CD4-positive, alpha-beta T cell treated with Interleukin-10 for 1 hour (primary cell): ENCODE measurements around the gene MAN1A2.
A peak's percentile ranks its signal among the peaks of the same experiment; 100 is the strongest.
"Not testable (repeated sequence)": the region's sequence is repeated elsewhere in the genome, so short reads cannot be mapped to it uniquely, and the experiment has no call there.

Experiments
- DNase-seq: peaks from one replicate; pipeline ENCODE4 v3.0.0-alpha.2; 2020

MAN1A2 gene

DNA sequence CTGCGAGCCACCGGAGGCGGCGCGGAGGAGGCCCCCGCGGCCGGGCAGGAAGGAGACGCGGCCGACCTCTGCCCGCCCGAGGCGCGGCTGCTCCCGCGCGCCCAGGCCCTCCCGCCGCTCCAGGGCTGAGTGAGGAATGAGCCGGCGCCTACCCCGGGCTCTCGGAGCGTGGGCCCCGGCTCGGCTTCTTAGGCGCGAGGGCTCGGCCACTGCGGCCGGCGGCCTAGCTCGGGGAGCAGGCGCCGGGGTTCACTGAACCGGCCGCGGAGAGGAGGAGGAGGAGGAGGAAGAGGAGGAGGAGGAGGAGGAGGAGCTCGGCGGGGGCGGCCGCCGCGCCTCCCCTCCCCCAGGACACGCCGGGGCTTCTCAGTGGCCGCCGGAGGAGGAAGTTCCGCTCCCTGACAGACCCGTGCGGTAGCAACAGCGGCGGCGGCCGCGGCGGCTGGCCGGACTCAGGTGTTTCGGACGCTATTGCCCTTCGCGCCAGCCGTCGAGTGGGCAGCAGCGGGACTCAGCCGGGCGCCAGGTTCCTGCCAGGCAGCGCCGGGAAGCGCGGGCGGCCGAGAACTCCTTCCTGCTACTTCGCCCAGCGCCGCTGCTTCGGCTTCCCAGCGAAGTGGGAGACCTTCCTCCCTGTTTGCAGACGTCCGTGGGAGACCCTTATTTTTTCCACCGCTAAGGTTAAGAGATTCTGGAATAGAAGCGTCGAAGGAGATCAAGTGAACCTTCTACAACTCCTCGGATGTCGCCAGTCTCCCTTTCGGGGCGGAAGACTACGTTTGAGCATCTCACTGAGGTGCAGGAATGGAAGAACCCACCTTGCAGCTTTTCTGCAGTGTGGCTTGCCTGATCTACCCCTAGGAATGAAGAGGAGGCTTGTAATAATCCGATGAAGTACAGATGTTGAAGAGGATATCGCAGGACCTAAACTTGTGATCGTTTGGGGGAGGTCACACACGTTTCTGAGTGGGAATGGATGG lies at the start of gene MAN1A2:
TSS of gene MAN1A2 (plus strand) at position 404 of the 980 bp plus-strand sequence. CDS start 735 bp downstream, outside the sequence.
- DNase-seq, result peak; percentile 81

DNA sequence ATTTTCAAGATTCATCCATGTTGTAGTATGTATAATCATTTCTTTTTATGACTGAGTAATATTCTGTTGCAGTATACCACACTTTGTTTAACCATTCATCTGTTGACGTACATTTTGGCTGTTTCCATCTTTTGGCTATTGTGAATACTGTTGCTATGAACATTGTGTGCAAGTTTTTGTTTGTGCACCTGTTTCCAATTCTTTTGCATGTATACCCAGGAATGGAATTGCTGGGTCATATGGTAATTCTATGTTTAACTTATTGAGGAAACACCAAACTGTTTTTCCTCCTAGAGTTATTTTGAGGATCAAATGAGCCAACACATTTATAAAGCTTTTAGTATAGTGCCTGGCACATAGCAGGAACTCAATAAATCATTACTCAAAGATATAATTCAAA lies 49.2 kb upstream of the MAN1A2 start:
- DNase-seq, result no peak

DNA sequence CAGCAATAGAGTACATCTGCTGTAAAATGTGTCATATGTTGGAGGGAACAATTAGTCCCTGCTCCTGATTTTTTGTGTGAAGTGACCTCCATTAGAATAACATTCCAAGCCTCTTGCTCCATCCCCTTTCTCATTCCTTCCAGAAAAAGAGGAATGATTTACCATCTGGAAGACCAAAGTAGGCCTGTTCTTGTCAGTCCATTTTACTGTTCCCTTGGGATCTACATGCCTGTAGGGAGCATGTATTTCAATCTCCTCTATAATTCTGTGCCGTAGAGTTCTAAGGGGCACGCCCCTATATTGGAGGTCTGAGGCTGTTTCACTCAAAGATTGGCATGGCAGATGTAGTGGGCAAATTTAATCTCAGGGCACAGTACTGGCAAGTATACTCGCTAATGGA lies 48.8 kb upstream of the MAN1A2 start:
- no peak for DNase-seq

GRCh38 chr1:117320515-117320914 lies 46.7 kb upstream of the MAN1A2 start:
- no peak for DNase-seq

GRCh38 chr1:117321680-117322609 lies 45.3 kb upstream of the MAN1A2 start:
- no peak for DNase-seq

- DNase-seq, result no peak
Observed at GRCh38 chr1:117324357-117324756, 42.9 kb upstream of the MAN1A2 start.

- DNase-seq, result not testable (repeated sequence)
Observed at GRCh38 chr1:117326035-117326434, 41.2 kb upstream of the MAN1A2 start.

GRCh38 chr1:117327011-117327410 lies 40.2 kb upstream of the MAN1A2 start:
- DNase-seq, result no peak

DNA sequence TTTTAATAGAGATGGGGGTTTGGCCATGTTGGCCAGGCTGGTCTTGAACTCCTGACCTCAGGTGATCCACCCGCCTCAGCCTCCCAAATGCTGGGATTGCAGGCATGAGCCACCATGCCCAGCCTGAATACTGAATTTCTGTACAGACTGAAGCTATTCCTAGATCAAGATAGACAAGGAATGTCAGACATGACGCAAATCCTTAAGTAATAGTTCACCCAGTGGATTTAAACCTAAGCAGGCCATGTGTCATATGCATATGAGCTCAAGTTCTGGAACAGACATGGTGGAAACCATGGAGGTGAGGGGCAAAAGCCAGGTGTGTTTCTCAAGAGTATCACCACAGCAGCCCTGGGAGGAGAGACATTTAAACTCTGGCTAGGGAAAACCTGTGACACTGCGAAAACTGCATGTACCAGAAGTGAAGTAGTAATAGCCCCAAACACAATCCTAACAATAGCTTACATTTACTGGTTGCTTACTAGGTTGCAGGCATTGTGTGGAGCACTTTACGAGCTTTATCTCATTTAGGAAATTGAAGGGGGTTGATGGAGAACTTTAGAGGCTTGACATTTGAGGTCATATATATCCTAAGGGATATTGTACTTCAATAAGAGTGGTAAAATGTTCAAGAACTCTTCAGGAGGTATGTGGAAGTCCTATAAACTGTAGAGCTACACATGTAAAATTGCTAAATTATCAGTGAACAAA lies 31.7 kb upstream of the MAN1A2 start:
- DNase-seq, result no peak

GRCh38 chr1:117336088-117336817 lies 31.0 kb upstream of the MAN1A2 start:
- no peak for DNase-seq

DNA sequence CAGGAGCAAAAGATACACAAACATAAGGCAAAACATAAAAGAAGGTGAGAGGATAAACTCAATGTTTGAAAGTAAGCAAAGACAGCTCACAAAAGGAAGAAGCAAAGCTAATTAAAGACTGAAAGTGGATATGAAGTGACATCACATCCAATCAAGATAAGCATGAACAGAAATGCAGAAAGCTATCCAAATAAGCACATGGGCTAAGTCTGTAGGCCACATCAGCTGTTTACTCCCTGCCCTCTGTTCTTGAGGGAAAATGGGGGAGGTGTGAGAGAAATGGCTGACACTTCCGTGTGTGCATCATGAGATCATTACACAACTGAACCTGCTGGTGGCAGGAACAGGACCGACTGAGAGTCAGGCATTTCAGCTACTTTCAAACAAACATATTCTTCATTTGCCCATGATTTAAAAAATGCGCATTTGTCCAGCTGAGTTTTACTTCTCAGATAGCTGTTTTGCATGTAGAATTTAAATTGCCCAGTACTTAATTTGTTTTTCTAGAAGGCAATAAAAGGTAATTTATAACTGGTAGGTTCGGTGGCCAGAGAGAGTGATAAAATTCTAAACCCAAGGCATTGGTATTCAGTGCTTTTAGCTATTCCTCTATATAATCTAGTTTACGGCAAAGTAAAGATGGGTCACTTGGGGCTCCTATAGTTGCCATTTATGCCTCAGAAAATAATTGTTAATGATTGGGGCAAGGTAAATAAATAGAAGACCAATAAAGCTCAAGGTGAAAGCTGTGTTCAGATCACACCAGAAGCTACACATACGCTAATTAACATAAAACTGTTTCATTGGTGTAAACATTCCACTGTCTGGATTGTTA lies 27.2 kb upstream of the MAN1A2 start:
- DNase-seq, result peak; percentile 47

- DNase-seq, result no peak
Observed at GRCh38 chr1:117341123-117341522, 26.1 kb upstream of the MAN1A2 start.

DNA sequence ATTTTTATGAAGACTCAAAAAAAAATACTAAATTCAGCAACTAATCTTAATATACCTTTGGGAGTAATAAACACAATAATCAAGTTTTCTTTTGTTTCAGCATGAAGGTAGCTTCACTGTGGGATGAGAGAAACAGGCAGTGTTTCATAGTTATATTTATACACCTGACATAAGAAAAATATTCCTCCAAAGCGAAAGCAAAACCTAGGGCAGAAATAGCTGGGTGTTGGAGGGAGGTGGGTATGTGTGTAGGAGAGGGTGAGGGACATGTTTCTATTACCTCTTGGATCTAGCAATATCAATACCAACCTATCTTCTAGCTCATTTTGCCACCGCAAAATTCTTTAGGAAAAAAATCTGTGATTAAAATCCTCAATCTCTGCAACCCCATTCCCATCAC lies 24.9 kb upstream of the MAN1A2 start:
- DNase-seq, result no peak

DNA sequence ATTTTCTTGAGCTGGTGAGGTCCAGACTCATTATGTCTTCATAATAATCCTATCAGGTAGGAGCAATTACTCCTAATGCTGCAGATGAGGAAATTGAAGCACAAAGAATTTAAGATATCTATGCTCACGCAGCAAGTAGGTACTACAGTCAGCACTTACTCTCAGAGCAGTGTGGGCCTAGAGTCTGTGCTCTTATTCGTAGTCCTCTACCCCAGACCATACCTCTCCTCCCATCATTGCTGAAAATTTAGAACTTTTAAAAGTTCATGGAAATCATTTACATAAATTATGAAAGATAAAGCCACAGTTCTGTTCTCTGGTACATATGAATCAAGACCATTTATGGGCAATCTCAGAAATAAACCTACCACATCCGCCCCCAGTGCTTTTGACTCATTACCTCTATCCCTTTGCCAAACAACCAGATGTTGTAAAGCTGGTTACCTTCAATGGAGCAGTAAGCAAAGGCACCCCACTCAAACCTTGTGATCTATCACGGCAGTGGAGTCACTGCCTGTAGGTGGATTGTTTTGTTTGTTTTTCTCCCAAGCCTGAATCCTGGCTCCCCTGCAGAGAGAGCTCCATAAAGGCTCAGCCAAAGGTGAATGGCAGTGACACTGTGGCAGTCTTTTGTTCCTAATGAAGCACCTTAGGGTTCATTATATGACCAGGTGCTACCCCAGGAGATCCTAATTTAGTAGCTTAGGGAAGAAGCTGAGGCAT lies 20.9 kb upstream of the MAN1A2 start:
- peak; percentile 22 for DNase-seq

DNA sequence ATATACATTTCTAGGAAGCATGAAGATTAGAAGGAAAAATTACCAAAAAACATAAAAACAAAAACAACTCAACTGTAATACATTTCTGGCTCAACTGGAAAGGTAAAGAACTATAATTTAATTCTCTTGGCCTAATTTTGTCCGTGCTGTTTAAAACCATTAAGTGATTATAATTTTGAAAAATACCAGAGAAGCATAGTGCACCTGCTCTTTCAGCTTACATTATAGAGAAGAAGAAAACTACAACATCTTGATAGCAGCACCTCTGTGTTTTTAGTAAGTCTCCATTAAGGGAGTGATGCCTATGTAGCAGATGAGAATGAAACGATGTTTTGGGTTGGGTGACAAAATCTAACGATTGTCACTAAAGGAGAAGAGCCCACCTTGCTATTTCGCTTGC lies 19.3 kb upstream of the MAN1A2 start:
- no peak for DNase-seq

DNA sequence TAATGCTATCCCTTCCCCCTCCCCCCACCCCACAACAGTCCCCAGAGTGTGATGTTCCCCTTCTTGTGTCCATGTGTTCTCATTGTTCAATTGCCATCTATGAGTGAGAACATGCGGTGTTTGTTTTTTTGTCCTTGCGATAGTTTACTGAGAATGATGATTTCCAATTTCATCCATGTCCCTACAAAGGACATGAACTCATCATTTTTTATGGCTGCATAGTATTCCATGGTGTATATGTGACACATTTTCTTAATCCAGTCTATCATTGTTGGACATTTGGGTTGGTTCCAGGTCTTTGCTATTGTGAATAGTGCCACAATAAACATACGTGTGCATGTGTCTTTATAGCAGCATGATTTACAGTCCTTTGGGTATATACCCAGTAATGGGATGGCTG lies 14.6 kb upstream of the MAN1A2 start:
- not testable (repeated sequence) for DNase-seq

DNA sequence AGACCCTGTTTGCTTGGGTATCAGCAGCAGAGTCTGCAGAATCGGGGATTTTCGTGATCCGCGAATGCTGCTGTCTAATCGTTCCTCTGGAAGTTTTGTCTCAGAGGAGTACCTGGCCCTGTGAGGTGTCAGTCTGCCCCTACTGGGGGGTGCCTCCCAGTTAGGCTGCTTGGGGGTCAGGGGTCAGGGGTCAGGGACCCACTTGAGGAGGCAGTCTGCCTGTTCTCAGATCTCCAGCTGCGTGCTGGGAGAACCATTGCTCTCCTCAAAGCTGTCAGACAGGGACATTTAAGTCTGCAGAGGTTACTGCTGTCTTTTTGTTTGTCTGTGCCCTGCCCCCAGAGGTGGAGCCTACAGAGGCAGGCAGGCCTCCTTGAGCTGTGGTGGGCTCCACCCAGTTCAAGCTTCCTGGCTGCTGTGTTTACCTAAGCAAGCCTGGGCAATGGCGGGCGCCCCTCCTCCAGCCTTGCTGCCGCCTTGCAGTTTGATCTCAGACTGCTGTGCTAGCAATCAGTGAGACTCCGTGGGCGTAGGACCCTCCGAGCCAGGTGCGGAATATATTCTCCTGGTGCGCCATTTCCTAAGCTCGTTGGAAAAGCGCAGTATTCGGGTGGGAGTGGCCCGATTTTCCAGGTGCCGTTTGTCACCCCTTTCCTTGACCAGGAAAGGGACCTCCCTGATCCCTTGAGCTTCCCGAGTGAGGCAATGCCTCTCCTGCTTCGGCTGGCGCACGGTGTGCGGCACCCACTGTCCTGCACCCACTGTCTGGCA lies 9.2 kb upstream of the MAN1A2 start:
- DNase-seq, result peak; percentile 56

- not testable (repeated sequence) for DNase-seq
Observed at GRCh38 chr1:117358604-117358887, 8.7 kb upstream of the MAN1A2 start.

DNA sequence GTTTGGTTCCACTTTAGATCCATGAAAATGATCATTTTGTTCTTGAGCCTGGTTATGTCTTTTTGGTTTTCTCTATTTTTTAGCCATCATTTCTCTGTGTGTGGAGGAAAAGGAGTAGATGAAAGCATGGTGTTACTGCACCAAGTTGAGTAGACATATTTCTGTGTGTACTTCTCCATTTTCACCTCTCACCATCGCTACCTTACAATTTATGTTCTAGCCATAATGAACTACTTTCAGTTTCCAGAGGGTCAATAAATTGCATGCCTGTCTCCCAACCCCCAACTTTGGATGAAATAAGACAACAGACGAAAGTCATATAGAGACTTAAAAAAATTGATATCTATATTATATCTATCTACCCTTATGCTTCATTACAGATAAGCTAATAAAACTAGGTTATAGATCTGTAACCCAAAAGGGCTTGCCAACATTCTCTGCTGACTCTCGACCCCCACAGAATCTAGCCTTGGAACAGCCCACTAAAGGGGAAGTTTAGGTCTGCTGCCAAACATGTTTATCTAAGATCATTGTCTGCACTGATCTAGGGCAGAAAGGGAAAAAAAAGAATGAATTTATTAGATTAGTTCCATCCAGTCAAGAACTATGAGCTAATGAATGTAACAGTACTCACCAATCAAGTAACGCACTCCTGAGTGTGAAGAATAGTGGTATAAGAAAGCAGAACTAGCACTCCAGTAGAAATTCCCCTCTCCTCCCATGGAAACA lies 7.5 kb upstream of the MAN1A2 start:
- no peak for DNase-seq
